Urinary bladder (tissue), 4 donors: ENCODE measurements around the gene CAMK1D. TPM values are rescaled to one million over a fixed set of nuclear protein-coding genes. Genes with fewer than 3 reads are reported as not detected.
"Not testable (repeated sequence)": the region's sequence is repeated elsewhere in the genome, so short reads cannot be mapped to it uniquely, and the experiment has no call there.

ENCODE experiments used
- DNase-seq: peaks from one replicate; pipeline ENCODE4 v3.0.0-alpha.2; 2015; ENCODE audit errors: extremely low spot score
- H3K27ac ChIP-seq: one replicate; pipeline ENCODE4 v1.5.1; 2013; ENCODE audit warnings: low read depth, mild to moderate bottlenecking, moderate library complexity
- H3K36me3 ChIP-seq: one replicate; pipeline ENCODE4 v1.6.1; 2013; ENCODE audit warnings: mild to moderate bottlenecking, moderate library complexity; ENCODE audit not compliant: insufficient read depth
- H3K4me1 ChIP-seq: one replicate; pipeline ENCODE4 v1.6.1; 2013; ENCODE audit warnings: mild to moderate bottlenecking, moderate library complexity; ENCODE audit not compliant: insufficient read depth
- H3K4me3 ChIP-seq: one replicate; pipeline ENCODE4 v1.5.1; 2013; ENCODE audit warnings: low read depth, low read length
- WGBS: extraction: QIAGEN DNeasy Blood & Tissue Kit; methylation state at CpG from one replicate; pipeline ENCODE4 v1.1.7; 2013; 5-methylcytosine and 5-hydroxymethylcytosine counted together
- polyA plus RNA-seq: library from polyadenylated mRNA; stranded (reverse); fragments of 200-250 nt; gene quantifications from one replicate; pipeline ENCODE4 v1.2.3, GENCODE V29; 2013
- total RNA-seq: library from RNA; depleted of rRNA; stranded (reverse); fragments of >200 nt; gene quantifications from one replicate; pipeline ENCODE4 v1.2.3, GENCODE V29; 2014
- donor health status: healthy with polysubstance abuse.
- donor health status: healthy.

The CAMK1D gene
- total and polyA plus RNA-seq, 2 donors = 5.6 to 7.6 TPM

DNA sequence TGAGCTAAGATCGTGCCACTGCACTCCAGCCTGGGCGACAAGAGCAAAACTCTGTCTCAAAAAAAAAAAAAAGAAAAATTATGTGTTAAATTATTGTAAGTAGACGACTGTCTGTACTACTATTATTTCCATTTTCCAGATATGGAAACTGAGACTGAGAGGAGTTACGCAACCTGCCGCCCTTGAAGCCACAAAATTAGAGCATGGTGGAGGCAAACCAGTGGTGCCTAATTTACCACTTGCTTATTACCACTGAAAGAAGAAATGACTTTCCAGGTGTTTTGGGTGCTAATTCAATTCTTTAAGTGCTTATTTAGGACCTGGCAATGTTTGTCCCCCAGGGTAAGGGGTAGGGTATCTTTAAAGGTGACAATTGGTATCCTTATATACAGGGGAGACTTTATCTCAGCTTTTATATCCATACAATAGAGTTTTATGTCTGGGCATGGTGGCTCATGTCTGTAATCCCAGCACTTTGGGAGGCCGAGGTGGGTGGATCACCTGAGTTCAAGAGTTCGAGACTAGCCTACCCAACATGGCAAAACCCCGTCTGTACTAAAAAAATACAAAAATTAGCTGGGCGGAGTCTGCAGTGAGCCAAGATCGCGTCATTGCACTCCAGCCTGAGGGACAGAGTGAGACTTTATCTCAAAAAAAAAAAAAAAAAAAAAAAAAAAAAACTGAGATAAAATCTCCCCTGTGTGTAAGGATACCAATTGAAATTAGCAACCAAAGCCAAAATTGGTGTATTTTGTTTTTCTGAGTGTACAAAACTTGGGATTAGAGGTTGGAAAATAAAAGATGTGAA lies 16.6 kb upstream of the CAMK1D start:
- Histone ChIP-seq H3K4me3 (no peak overlapping the region), H3K4me1 (no peaks in the 10 kb centered on the region), H3K27ac (peak overlapping the region; percentile 3), H3K36me3 (no peaks in the 10 kb centered on the region)
- DNase-seq = no peak
- 81% methylated on average over 11 of the region's 11 CpGs for WGBS

DNA sequence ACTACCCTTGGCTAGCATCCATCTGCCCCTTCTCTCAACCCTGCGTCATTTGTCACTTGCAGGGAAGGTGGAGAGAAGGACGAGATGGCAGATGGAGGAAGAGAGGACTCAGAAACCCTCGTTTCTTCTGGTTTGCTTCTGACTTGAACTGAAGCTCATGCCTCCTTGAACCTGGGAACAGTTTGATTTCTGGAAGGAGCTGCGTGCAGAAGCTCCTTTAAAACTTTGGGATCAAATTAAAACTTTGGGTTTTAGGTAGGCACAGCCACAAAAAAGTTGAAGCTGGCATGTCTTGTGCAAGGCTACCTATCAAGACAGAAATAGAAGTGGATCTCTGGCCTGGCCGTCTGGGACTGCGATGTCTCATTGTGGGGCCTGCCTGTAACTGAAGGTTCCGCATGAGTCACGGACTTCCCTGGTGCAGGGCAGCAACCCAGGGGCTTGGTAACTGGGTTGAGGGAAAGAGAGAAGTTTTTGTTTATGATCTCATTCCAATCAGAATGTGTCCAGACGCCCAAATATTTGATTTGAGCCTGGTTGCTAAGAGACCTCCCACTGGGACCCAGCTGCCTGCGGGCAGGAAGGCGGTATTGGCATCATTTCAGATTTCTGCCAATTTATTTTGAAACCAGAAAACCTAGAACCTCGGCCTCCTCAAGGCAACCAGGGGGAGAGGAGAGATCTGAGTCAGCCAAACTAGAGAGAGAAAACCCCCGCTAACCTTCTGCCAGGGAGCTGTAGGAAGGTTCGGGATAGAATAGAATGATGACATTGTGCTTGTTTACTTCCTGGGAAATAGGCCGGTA lies 15.8 kb upstream of the CAMK1D start:
- 41% methylated on average over 15 of the region's 15 CpGs for WGBS
- no peaks in the 10 kb centered on the region for H3K4me1 ChIP-seq
- H3K27ac ChIP-seq = peak overlapping the region; percentile 3
- no peaks in the 10 kb centered on the region for H3K36me3 ChIP-seq
- no peak for DNase-seq
- no peak overlapping the region for H3K4me3 ChIP-seq

- 91% methylated on average over 6 of the region's 6 CpGs for WGBS
- H3K27ac ChIP-seq = no peak overlapping the region
- H3K36me3 ChIP-seq = no peaks in the 10 kb centered on the region
- no peak overlapping the region for H3K4me3 ChIP-seq
- DNase-seq = no peak
- no peaks in the 10 kb centered on the region for H3K4me1 ChIP-seq
Measured at GRCh38 chr10:12334186-12334530, 15.2 kb upstream of the CAMK1D start.

- H3K36me3 ChIP-seq, H3K4me3 ChIP-seq, DNase-seq, H3K4me1 ChIP-seq, H3K27ac ChIP-seq: not testable (repeated sequence)
- 72% methylated on average over 4 of the region's 4 CpGs for WGBS
Measured at GRCh38 chr10:12335169-12335568, 14.2 kb upstream of the CAMK1D start.

GRCh38 chr10:12337453-12338372 lies 11.6 kb upstream of the CAMK1D start:
- H3K4me1 ChIP-seq = no peaks in the 10 kb centered on the region
- WGBS = 54% methylated on average over 9 of the region's 9 CpGs
- H3K4me3 ChIP-seq = no peak overlapping the region
- no peak overlapping the region for H3K27ac ChIP-seq
- no peak for DNase-seq
- H3K36me3 ChIP-seq = no peaks in the 10 kb centered on the region

DNA sequence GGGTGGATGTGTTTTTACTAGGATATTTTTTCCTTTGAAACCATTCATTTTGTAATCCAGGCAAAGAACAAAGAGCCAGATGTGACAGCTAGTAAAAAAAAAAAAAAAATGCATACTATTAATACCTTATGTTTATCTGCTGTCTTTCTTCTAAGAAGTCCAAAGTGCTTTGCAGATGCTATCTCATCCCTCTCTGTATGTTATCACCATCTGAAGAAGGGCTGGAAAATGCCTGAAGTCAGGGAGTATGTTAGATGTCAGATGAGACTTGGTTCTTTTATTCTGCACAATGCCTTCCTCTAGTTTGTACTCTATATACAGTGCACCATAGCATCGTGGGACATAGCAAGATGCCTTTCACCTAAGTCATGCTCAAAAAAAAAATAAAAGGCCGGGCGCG lies 10.4 kb upstream of the CAMK1D start:
- no peaks in the 10 kb centered on the region for H3K4me1 ChIP-seq
- DNase-seq = no peak
- WGBS = 78% methylated on average over 4 of the region's 4 CpGs
- H3K4me3 ChIP-seq = no peak overlapping the region
- H3K27ac ChIP-seq = no peak overlapping the region
- H3K36me3 ChIP-seq = no peaks in the 10 kb centered on the region

DNA sequence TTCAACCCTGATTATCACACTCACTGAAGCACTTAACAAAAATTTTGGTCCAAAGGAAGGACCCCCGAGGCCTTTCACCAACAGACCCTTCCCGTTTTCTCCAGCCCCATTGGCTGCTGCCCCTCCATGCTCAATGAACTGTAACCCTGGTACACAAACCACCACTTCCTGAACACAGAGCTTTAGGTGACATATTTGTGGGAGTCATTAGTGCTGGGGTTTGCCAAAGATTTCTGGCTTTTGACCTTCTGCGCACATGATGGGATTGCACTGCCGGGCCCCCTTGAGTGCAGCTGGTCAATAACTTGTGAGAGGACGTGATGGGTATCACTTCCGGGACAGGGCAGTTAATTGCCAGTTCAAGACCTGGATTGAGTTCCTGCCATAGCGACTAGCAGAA lies 9.0 kb upstream of the CAMK1D start:
- Histone ChIP-seq H3K27ac (no peak overlapping the region), H3K4me1 (no peaks in the 10 kb centered on the region), H3K36me3 (no peaks in the 10 kb centered on the region), H3K4me3 (no peak overlapping the region)
- 81% methylated on average over 7 of the region's 7 CpGs for WGBS
- no peak for DNase-seq

GRCh38 chr10:12340937-12341336 lies 8.4 kb upstream of the CAMK1D start:
- Histone ChIP-seq H3K4me3 (no peak overlapping the region), H3K36me3 (no peaks in the 10 kb centered on the region), H3K27ac (no peak overlapping the region), H3K4me1 (no peaks in the 10 kb centered on the region)
- 73% methylated on average over 6 of the region's 6 CpGs for WGBS
- no peak for DNase-seq

- Histone ChIP-seq H3K4me1 (no peaks in the 10 kb centered on the region), H3K36me3 (no peaks in the 10 kb centered on the region), H3K4me3 (no peak overlapping the region), H3K27ac (no peak overlapping the region)
- 74% methylated on average over 6 of the region's 6 CpGs for WGBS
- DNase-seq = no peak
Measured at GRCh38 chr10:12341526-12341925, 7.8 kb upstream of the CAMK1D start.

DNA sequence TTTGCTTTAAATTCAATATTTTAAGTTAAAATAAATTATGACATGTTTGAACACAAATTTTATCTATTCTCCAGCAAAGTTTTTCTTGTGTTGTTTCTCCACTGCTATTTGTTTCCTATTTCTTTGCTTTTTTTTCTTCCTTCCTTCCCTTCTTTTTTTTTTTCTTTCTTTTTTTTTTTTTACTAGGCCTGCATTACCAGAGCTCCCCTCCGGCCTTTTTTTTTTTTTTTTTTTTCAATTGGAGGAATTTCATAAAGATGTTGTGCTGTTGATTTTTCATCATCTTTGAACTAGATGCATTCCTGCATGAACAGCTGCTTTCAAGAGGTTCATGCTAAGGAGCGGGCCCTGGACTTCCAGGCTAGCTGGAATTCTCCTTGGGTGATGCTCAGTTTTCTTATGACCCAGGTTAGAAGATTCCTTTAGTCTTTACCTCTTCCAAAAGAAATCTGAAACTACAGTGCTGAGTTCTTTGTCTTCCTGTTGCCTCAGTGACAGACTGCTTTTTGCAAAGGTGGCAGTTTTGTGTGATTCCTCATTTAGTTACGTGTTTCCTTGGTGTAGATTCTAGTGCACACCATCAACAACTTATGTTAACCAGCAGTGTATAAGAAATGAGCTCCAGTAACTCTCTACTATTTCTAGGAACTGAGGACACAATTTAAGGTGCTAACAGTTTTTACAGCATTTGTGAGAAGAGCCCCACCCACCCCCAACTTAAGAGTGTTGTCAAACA lies 4.8 kb upstream of the CAMK1D start:
- Histone ChIP-seq H3K4me1 (no peaks in the 10 kb centered on the region), H3K36me3 (no peaks in the 10 kb centered on the region), H3K27ac (no peak overlapping the region), H3K4me3 (no peak overlapping the region)
- WGBS = 79% methylated on average over 3 of the region's 3 CpGs
- no peak for DNase-seq

DNA sequence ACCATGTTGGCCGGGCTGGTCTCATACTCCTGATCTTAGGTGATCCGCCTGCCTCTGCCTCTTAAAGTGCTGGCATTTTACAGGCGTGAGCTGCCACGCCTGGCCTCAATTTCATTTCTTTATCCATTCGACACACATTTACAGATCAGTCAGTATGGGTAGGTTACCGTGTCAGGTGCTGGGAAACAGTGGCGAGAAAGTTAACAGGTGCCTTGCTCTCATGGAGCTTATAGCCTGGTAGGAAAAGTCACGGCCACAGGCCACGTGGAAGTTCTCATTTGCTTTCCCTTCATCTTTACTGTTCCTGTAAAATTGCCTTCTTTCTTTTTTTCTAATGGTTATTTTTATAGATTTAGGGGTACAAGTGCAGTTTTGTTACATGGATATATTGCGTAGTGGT lies 2.6 kb upstream of the CAMK1D start:
- no peaks in the 10 kb centered on the region for H3K4me1 ChIP-seq
- 90% methylated on average over 10 of the region's 10 CpGs for whole genome bisulfite sequencing
- DNase-seq = no peak
- H3K4me3 ChIP-seq = no peak overlapping the region
- H3K36me3 ChIP-seq = no peaks in the 10 kb centered on the region
- no peak overlapping the region for H3K27ac ChIP-seq

GRCh38 chr10:12348294-12348869 lies 965 bp upstream of the CAMK1D start:
- 22% methylated on average over 24 of the region's 24 CpGs for WGBS
- no peaks in the 10 kb centered on the region for H3K36me3 ChIP-seq
- H3K4me3 ChIP-seq = peak overlapping the region; percentile 89
- no peaks in the 10 kb centered on the region for H3K4me1 ChIP-seq
- DNase-seq = no peak
- peak overlapping the region; percentile 74 for H3K27ac ChIP-seq
